HG02943 (cell line): ENCODE data around the gene BEST4.
"Not testable (repeated sequence)": the region's sequence is repeated elsewhere in the genome, so short reads cannot be mapped to it uniquely, and the experiment has no call there.

Experiments
- ATAC-seq: cut with Tn5 transposase; IDR thresholded peaks from one replicate; pipeline ENCODE4 v1.9.1; 2021; ENCODE audit warnings: mild to moderate bottlenecking, low read depth, moderate library complexity; ENCODE audit not compliant: unreplicated experiment

Gene BEST4

DNA sequence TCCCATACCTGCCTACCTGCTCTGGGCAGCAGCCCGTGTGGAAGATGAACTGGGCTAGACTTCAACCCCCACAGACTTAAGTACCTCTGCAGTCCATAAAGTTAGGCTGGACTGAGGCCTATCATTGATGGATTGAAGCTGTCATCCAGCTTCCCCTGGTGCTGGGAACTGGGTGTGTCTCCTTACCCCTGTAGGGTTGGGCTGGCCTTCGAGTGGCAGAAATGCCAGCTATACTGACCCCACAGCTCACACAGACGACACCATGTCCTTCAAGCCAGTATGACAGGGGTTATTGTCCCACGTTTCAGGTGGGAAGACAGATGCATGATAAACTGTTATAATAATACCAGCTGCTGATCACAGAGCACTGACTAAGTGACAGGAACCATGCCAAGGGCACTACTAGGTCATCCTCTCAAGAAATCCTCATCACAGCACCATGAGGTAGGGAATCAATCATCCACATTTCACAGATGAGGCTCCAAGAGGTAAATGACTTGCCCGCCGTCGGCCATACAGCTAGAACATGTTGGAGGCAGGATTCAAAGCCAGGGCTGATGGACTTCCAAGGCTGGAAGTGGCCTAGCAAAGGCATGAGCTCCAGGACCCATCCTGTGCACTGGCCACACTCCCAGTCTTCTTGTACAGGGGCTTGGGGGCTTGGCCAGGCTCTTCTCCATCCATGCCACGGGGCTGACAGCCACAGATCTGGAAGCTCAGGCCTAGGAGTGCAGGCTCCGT lies at the start of gene BEST4:
BEST4 (minus strand) TSS at position 51 of the 741 bp plus-strand sequence. CDS start 465 bp downstream, outside the sequence.
- no peak for ATAC-seq

DNA sequence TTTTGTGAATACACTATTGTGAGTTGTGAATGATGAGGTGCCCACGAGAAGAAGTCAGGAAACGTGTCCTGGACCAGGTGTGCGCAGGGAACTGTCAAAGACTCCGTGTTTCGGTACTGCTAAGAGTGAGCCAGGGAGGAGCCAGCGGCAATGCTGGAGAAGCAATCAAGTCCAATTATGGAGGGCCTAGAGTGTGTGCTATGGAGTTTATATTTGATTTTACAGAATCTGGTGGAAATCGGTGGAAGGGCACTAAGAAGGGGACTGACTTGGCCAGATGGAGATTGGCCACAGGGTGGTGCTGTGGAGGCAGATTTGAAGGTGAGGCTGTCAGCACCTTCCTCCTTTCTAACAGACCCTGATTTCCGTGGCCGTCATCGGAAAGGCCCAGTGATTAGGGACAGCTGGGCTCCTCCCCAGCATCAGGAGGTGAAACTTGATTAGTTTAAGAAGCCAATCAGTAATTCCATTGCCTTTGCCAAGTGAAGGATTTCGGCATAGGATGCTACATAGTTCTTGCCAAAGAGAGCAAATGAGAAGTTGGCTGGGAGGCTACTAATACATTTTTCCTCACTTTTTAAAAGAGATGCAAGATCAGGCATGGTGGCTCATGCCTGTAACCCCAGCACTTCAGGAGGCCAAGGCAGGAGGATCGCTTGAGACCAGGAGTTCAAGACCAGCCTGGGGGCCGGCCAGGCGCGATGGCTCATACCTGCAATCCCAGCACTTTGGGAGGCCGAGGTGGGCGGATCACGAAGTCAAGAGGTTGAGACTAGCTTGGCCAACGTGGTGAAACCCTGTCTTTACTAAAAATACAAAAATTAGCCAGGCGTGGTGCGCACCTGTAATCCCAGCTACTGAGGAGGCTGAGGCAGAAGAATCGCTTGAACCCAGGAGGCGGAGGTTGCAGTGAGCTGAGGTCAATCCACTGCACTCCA lies 48.0 kb upstream of the BEST4 start:
- no peak for ATAC-seq

DNA sequence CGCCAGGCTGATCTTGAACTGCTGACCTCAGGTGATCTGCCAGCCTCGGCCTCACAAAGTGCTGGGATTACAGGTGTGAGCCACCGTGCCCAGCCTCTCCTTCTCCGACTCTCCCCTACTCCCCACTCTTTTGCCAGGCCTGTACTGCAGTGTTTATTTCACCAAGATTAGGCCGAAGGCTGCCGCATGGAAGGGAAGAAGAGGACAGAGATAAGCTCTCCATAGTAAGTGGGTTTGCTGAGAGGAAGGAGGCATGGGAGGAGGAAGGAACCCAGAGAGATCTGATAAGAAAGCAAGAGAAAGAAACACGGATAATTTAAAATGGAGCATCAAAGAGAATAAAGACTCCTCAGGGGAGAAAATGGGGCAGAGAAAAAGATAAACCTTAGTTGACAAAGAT lies 46.4 kb upstream of the BEST4 start:
- ATAC-seq, result no peak

DNA sequence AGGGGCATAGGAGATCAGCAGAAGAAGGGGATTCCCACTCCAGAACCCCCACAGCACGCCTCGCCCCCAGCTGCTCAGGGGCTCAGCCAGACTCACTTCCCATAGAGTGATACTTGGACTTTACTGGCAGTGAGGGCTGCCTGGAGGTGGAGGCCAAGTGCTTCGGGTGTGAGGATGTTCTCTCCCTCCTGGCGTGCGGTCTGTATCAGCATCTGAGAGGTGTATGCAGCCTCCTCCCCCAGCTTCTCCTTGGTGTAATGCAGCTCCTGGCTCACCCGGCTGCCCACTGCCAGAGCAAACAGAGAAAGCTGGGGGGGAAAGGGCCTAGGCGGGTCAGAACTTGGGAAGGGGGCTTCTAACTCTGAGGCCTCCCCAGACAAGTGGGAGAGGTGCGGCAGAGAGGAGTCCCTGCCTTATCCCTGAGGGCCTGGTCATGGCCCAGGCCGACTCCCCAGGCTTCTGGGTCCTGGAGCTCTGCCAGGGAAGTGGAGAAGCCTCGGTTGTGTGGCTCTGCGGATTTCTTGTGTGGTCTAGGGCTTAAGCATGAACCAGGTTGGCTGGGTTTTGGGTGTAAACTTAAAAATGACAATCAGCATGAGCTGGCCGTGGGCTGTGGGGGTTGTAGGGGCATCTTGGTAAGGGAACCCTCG lies 44.2 kb upstream of the BEST4 start:
- ATAC-seq, result no peak

DNA sequence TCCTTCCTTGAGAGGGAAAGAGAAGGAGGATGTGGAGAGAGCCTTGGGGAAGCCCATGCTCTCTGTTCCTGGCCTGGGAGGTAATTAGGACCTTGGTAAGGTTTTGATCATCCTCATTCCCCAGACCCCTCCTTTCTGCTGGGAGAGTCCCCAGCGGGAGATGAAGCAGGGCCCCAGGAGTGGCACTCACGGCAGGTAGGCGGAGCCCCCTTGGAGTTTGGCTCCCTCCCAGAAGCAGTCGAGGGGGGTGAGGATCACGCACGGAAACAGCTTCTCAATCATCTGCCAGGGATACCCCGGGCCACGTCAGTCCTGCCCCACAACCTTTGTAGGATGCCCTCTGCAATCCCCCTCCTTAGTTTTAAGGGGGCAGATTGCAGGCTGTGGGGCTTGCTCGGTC lies 43.5 kb upstream of the BEST4 start:
- ATAC-seq, result no peak

DNA sequence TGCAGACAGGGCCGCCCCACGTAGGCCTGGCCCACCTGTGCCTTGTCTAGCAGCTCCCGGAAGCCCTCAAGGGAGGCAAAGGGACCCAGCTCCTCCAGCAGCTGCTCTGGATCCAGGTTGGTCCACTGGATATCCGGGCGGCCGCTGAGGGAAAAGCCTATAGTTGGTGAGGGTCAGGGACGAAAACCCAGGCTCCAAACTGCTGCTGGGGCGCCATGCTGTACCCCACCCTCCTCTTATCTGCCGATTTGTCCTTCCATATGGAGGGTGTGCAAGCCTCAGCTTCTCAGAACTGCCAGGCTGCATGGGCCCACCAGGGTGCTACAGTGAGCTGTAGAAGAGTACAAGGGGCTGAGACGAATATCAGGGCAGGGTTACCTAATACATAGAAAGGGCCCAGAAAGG lies 42.9 kb upstream of the BEST4 start:
- no peak for ATAC-seq

DNA sequence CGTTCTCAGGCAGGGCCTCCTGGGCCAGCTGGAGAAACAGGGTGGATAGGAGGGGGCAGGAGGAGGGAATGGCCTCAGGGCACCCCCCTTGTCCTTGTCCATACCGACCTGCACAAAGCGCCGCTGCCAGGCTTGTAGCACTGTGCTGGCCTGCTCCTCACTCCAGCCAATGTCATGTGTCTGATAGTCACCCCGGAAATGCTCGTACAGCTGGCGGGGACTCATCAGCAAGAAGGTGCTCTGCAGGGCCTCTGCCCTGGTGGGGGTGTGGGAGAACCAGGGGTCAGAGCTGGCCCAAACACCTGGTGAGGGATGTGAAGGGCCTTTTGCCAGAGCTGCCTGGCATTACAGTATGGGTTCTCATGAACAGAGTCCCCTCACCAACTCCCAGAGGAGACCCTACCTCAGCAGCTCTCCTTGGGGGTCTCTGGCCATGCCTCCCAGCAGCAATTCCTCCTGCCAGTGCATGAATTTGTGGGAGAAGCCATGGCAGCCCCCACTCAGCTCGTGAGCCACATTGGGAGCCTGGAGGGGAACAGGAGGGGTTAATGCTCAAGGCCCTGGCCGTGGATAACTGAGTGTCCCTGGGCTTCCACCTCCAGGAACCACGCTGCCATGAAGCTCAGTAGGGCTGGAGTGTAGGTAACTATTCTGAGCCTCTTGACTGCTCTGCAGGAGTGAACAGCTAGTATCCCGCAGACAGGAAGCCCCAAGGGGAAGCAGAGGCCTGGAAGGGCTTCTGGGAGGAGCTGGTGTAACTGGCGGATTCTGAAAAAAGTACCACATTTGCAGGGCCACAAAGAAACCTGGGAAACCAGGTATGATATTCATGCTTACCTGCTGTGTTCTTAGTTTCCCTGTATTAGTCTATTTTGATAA lies 41.8 kb upstream of the BEST4 start:
- no peak for ATAC-seq

DNA sequence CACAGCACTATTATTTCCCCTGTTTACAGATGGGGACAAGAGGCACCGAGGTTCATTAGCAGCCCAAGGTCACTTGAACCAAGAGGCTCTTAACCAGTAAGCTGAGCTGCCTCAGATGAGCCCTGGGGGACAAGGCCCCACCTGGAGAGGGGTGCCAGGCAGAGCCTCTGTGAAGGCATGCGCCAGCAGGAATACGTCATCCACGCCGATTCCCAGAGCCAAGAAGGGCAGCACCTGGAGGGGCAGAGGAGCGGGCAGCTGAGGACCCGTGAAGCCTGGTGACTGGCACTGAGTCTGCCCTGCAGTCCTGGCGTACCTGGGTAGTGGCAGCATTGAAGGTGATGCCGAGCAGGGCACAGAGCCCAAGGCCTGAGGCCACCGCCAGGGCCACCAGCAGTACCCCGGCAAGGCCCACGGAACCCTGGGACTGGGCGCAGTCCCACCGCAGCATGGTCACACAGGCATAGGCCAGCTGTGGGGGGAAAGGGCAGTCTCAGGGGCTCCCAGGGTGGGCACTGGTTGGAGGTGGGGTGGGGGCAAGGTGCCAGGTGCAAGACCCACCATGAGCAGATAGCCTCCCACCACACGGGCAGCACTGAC lies 41.0 kb upstream of the BEST4 start:
- ATAC-seq, result no peak

DNA sequence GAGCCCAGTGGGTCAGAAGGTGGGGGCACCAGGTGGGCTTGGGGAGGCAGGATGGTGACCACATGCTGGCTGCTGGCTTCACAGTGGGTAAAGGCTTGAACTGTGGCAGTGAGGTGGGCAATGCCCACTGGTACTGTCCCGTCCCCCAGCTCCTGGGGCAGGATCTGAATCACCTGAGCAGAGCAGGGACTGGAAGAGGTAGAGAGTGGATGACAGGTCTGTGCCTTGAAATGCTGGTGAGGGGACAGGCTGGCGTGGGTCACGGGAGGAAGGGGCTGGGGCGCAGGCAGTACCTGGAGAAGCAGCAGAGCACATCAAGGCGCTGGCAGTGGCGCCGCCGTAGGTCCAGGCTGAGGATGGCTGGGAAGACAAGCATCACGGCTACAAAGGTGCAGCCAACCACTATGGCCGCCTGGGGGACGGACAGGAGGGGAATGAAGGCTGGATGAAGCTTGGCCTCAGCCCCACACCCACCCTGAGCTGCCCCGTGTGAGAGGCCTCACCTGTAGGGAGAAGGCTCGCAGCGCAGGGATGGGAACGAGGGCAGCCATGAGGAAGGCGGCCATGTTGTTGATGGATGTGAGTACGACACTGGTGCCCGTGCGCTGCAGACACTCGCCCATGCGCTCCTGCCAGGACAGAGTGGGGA lies 40.2 kb upstream of the BEST4 start:
- no peak for ATAC-seq

DNA sequence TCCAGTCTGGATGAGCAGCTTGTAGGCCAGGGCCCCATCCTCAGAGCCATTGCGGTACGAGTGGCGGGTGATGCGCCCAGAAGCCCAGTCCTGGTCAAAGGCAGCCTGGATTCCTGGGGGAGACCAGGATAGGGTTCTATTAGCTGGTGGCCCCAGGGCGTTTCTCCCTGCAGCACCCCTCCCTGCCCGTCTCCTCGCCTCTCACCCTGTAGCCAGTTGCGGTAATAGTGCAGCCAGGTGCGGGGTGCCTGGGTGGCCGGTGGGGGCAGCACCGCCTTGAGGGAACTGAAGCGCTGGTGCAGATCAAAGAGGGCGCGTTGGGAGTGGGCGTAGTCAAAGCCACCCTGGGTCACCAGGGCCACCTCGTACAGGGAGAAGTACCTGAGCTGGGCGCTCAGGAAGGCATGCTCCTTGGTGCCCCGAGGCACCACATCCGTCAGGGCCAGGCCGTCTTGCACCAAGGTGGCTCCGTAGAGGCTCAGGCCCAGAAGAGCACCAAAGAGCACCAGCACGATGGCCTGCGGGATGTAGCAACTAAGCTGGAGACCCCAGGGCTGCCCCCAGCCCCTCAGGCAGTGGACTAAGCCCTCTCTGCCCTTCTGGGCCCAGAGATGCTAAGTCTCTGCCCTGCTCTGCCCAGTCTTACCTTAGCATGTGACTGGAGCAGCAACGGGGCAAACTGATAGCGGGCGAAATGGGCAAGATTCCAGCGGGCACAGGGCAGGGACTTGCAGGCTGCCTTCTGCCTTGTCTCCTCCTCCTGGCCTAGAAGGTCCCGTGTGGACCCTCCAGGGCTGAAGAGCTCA lies 39.4 kb upstream of the BEST4 start:
- no peak for ATAC-seq

DNA sequence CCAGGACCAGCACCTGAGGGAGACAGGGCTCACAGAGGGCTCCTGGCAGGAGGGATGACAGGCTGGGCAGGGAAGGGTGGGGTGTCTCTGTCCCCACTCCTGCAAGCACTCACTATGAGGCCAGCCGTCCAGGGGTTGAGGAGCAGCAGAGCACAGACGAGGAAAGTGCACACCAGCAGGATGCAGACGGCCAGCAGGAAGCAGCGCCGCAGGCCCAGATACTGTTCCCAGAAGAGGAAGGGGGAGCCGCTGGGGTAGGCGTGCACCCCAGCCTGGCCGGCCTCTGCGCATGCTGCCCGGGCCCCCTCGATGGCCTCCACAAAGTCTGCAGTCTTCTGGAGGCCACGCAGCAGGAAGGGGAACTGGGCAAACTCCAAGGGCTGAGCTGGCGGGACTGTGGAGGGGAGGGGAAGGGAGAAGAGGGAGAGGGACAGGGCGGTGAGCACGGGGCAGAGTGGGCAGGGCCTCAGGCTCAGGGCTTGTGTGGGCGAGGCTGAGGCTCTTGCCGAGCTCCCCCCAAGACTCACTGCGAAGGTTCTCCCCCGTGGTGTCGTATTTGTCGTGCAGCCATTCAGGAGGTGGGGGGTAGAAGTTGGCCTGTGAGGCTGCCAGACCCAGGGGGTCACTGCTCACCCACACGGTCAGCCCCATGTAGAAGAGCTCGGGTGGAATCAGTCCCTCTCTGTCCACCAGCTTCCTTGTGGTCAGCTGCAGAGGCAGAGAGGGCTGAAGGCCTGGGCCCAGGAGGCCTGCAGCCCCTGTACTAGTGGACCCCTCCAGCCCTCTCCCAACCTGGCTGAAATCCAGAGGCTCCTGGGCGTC lies 38.6 kb upstream of the BEST4 start:
- ATAC-seq, result no peak

DNA sequence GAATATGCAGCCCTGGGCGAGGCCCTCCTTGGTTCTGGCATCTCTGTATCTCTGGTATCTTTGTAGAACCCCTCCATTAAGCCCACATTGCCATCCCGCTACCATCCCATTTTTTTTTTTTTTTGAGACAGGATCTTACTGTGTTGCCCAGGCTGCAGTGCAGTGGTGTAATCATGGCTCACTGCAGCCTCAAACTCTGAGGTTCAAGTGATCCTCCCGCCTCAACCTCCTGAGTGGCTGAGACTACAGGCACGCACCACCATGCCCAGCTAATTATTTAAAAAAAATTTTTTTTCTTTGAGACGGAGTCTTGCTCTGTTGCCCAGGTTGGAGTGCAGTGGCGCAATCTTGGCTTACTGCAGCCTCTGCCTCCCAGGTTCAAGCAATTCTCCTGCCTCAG lies 36.4 kb upstream of the BEST4 start:
- ATAC-seq, result not testable (repeated sequence)

DNA sequence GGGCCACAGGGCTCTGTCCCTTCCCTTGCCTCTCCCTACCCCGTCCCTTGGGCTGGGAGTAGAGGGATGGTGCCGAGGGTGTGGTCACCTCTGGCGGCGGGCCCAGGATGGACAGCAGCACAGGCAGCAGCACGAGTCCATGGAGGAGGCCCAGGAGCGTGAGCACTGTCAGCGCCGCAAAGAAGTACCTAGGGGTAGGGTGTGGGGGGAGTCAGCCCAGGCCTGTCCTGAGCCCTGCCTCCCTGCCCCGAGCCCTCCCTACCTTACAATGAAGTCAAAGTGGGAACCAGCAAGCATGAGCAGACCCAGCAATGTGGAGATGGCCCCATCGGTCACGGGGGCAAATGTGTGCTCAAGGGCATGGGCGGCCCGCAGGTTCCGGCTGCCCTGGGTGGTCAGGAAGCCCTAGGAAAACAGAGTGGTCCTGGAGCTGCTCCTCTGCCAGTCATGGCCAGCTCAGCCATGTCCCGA lies 35.0 kb upstream of the BEST4 start:
- ATAC-seq, result no peak

DNA sequence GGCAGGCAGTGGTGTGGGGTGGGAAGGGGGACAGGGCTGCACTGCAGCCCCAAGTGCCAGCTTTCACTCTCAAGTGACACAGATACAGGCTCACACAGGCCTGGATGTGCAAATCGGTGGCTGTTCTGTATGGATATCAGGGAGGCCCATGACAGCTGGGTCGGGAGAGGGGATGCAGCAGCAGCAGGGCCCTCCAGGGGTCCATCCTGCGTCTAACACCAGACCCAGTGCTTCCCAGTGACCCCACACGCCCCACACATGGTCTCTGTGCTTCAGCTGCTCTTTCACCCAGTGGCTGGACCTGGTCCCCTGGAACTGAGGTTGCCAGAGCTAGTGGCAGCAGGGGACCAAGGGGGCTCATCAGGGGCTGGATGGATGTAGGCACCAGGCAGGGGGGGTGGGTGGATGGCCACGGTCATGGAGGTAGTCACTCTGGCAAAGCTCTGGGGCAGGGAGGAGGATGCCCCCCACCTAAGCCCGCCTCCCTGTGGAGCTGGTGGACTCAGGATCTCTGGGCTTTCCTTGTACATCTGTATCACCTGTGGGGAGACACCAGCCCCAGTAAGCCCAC lies 34.2 kb upstream of the BEST4 start:
- no peak for ATAC-seq

DNA sequence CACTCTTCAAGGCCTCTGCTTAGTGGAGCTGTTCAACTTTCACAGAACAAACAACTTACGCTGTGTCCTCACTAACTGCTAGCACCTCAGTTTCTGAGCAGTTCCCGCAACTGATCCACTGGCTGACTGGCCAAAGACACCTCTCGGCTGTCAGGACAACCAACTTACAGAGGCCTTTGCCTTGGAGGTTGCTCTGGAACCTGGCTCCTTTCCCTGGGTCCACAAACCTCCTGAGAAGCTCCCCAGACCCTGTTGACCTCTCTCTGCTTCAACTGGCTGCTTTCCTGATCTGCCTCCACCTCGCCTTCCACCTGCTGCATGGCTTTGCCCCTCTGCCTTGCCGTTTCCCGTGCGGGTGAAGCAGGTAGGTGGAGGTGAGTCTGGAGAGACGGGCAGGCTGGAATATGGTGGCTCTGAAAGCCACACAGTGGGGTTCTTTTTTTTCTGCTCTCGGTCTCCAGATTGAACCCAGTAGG lies 33.3 kb upstream of the BEST4 start:
- ATAC-seq, result no peak

DNA sequence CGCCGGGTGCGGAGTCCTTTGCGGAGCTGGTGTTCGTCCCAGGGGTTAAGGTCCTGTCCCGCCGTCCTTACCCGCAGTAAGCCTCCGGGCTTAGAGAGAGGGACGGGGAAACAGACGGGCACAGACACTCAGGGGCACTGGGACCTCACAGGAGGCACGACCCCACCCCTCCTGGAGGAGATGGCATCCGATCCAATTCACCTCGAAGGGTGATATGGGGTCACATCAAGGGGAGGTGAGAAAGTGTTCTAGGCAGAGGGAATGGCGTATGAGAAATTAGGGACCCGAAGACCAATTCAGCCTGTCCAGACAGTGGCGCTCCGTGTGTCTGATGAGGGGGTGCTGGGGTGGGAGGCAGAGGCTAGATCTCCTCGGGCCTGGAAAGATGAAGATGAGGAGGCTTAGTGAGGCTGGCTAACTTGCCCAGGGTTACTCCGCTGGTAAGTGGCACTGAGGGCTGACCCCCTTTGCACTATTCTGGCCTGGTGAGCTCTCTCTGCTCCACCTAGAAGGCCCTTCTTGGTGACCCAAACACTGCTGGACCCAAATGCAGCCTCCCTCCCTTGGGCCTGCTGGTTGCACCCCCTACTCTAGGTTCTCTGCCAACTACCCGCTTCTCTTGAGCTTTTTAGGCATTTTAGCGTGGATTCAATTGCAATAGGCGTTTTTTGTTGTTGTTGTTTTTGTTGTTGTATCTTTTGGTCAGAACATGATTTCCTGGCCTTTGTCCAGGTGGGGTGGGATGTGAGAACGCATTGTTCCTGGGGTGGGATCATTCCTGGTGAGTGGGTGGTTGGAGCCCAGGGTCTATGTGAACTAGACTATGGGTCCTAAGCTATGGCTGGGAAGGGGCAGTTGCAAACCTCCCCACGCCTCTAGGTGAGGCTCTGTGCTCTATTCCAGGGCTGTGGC lies 32.6 kb upstream of the BEST4 start:
- ATAC-seq, result no peak
